ENCODE results near the gene RAPGEF1. TPM values are rescaled to one million over a fixed set of nuclear protein-coding genes. Genes with fewer than 3 reads are reported as not detected.
"Not testable (repeated sequence)": the region's sequence is repeated elsewhere in the genome, so short reads cannot be mapped to it uniquely, and the experiment has no call there.

Gene RAPGEF1
- total RNA-seq, 2 experiments from 2014 or later: 118 to 243 TPM

DNA sequence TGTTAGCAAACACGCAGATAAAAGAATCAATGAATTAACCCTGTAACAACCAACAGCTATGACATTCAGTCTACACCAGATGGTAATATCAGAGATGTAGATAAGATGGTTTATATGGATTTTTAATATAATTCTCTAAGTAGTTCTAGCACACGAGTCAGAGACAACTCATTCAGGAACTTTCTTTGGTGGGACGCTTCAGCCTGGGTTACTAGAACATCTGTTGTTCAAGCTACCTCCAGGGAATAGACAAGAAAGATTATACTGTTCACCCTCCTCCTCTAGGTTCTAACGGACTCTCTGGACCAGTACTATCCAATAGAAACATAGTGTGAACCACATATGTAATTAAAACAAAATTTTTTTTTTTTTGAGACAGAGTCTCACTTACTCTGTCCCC is 73.8 kb downstream of the RAPGEF1 start:
- POLR2A ChIA-PET: interaction anchor here (0.7 to 3.5 kb wide), 11 partner anchors 9 to 77 kb away, joined by 3 to 22 read pairs (median 4); no protein-coding TSS in a partner anchor
- H3K9me3 ChIP-seq (ENCODE audit: low read length): no peaks in the 10 kb centered on the region

DNA sequence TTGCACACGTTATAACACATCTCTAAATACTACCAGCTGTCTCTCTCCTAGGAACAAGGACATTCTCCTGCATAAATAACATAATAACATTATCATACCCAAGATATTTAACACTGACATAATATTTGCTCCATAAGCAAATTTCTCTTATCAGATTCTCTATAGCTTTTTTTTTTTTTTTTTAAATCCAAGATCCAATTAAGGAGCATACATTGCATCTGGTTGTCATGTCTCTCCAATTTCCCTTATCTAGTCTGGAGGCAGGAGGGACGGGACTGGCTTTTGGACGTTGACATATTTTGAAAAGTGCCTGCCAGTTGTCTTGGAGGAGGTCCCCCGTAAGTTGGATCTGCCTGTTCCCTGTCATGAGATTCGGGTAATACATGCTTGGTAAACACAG is 76.6 kb downstream of the RAPGEF1 start:
- ChIA-PET POLR2A (interaction anchor here (0.5 to 3.0 kb wide), 7 partner anchors 12 to 76 kb away, joined by 3 to 17 read pairs (median 3); no protein-coding TSS in a partner anchor), CTCF (ENCODE audit: unreplicated experiment) (interaction anchor here (0.6 kb wide), 1 partner anchor 42 kb away, joined by 3 read pairs; no protein-coding TSS in a partner anchor)
- H3K4me3 ChIP-seq (ENCODE audit: low read depth, low read length, poor library complexity, severe bottlenecking): peak overlapping the region; percentile 40
- H3K27ac ChIP-seq (ENCODE audit: low read depth, low read length, poor library complexity, severe bottlenecking): peak overlapping the region; percentile 53
- no peaks in the 10 kb centered on the region for H3K9me2 ChIP-seq (ENCODE audit: insufficient read depth, low read length)
- TF ChIP-seq, protein P1, sequence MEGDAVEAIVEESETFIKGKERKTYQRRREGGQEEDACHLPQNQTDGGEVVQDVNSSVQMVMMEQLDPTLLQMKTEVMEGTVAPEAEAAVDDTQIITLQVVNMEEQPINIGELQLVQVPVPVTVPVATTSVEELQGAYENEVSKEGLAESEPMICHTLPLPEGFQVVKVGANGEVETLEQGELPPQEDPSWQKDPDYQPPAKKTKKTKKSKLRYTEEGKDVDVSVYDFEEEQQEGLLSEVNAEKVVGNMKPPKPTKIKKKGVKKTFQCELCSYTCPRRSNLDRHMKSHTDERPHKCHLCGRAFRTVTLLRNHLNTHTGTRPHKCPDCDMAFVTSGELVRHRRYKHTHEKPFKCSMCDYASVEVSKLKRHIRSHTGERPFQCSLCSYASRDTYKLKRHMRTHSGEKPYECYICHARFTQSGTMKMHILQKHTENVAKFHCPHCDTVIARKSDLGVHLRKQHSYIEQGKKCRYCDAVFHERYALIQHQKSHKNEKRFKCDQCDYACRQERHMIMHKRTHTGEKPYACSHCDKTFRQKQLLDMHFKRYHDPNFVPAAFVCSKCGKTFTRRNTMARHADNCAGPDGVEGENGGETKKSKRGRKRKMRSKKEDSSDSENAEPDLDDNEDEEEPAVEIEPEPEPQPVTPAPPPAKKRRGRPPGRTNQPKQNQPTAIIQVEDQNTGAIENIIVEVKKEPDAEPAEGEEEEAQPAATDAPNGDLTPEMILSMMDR (conservative IDR thresholded peaks at IDR 0.05; ENCODE audit: low read length): no peak
- no peak for TF ChIP-seq EZH2phosphoT487 (IDR thresholded peaks at IDR 0.05; ENCODE audit: borderline replicate concordance, low read depth, low read length)
- H3K4me1 ChIP-seq (ENCODE audit: insufficient read depth, low read length, poor library complexity, severe bottlenecking): peaks cover 99% of the 10 kb centered on the region
- H3K9me3 ChIP-seq (ENCODE audit: low read length): no peaks in the 10 kb centered on the region
- peaks cover 100% of the 10 kb centered on the region for H3K79me2 ChIP-seq (ENCODE audit: insufficient read depth, low read depth, low read length)
- H2AFZ ChIP-seq (ENCODE audit: low read length): no peak overlapping the region
- no peak for DNase-seq (ENCODE audit: low spot score)
- no TSS peak for BruUV-seq (replicated peaks)
- intact Hi-C loops (cut with micrococcal nuclease; ENCODE audit: unreplicated experiment): no loop called here
- peaks cover 13% of the 10 kb centered on the region; the same call in 1 of the 2 replicates for H4K20me1 ChIP-seq (ENCODE audit: insufficient read depth, low read length)
- peaks cover 70% of the 10 kb centered on the region for H3K36me3 ChIP-seq (ENCODE audit: insufficient read depth, low read length)
- H3K4me2 ChIP-seq (ENCODE audit: low read length): peak overlapping the region; percentile 83

More for the DNA sequence above, 73.8 kb downstream of the RAPGEF1 start:
- no peak overlapping the region for H2AFZ ChIP-seq (ENCODE audit: low read length)
- no TSS peak for BruUV-seq (replicated peaks)
- H3K4me3 ChIP-seq (ENCODE audit: low read depth, low read length, poor library complexity, severe bottlenecking): no peak overlapping the region
- intact Hi-C loops (cut with micrococcal nuclease; ENCODE audit: unreplicated experiment): no loop called here
- H3K4me2 ChIP-seq (ENCODE audit: low read length): peak overlapping the region; percentile 100
- peaks cover 81% of the 10 kb centered on the region for H3K36me3 ChIP-seq (ENCODE audit: insufficient read depth, low read length)
- no peak for DNase-seq (ENCODE audit: low spot score)
- CTCF ChIA-PET (ENCODE audit: unreplicated experiment): interaction anchor here (1.4 kb wide), 1 partner anchor 74 kb away, joined by 3 read pairs; no protein-coding TSS in a partner anchor
- peaks cover 28% of the 10 kb centered on the region; the same call in 1 of the 2 replicates for H4K20me1 ChIP-seq (ENCODE audit: insufficient read depth, low read length)
- H3K4me1 ChIP-seq (ENCODE audit: insufficient read depth, low read length, poor library complexity, severe bottlenecking): peaks cover 99% of the 10 kb centered on the region
- peaks cover 100% of the 10 kb centered on the region for H3K79me2 ChIP-seq (ENCODE audit: insufficient read depth, low read depth, low read length)
- H3K27ac ChIP-seq (ENCODE audit: low read depth, low read length, poor library complexity, severe bottlenecking): peak overlapping the region; percentile 98
- TF ChIP-seq, protein P1 (conservative IDR thresholded peaks at IDR 0.05; ENCODE audit: low read length): no peak
- TF ChIP-seq EZH2phosphoT487 (IDR thresholded peaks at IDR 0.05; ENCODE audit: borderline replicate concordance, low read depth, low read length): no peak
- no peaks in the 10 kb centered on the region for H3K9me2 ChIP-seq (ENCODE audit: insufficient read depth, low read length)

DNA sequence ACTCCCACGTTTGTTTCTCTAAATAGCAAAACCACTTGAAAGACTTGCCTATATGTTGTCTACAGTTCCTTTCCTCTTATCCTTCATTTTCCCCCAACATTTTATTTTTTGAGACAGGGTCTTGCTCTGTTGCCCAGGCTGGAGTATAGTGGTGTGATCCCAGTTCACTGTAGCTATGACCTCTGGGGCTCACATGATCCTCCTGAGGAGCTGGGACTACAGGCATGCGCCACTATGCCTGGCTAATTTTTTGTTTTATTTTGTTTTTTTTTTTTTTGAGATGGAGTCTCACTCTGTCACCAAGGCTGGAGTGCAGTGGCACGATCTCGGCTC is 77.6 kb downstream of the RAPGEF1 start:
- H3K9me3 ChIP-seq (ENCODE audit: low read length); CTCF ChIA-PET (ENCODE audit: unreplicated experiment); DNase-seq (ENCODE audit: low spot score); intact Hi-C loops (cut with micrococcal nuclease; ENCODE audit: unreplicated experiment); BruUV-seq (replicated peaks); H3K9me2 ChIP-seq (ENCODE audit: insufficient read depth, low read length); H2AFZ ChIP-seq (ENCODE audit: low read length); H4K20me1 ChIP-seq (ENCODE audit: insufficient read depth, low read length): not testable (repeated sequence)
- POLR2A ChIA-PET: interaction anchor here (0.9 to 3.0 kb wide), 2 partner anchors 15 to 75 kb away, joined by 3 to 17 read pairs; no protein-coding TSS in a partner anchor
- H3K4me2 ChIP-seq (ENCODE audit: low read length): peak overlapping the region; percentile 83
- peak overlapping the region; percentile 12 for H3K4me3 ChIP-seq (ENCODE audit: low read depth, low read length, poor library complexity, severe bottlenecking)
- H3K36me3 ChIP-seq (ENCODE audit: insufficient read depth, low read length): peaks cover 71% of the 10 kb centered on the region
- H3K27ac ChIP-seq (ENCODE audit: low read depth, low read length, poor library complexity, severe bottlenecking): peak overlapping the region; percentile 53
- H3K79me2 ChIP-seq (ENCODE audit: insufficient read depth, low read depth, low read length): peaks cover 100% of the 10 kb centered on the region
- H3K4me1 ChIP-seq (ENCODE audit: insufficient read depth, low read length, poor library complexity, severe bottlenecking): peaks cover 99% of the 10 kb centered on the region
